GM19455 (cell line): ENCODE data around the gene MFAP5.
A peak's percentile ranks its signal among the peaks of the same experiment; 100 is the strongest.
"Not testable (repeated sequence)": the region's sequence is repeated elsewhere in the genome, so short reads cannot be mapped to it uniquely, and the experiment has no call there.

ENCODE experiments used
- ATAC-seq: cut with Tn5 transposase; IDR thresholded peaks from one replicate; pipeline ENCODE4 v1.9.1; 2021; ENCODE audit not compliant: unreplicated experiment

The MFAP5 gene

GRCh38 chr12:8630131-8630530, 32.5 kb downstream of the MFAP5 start:
- ATAC-seq = no peak

- peak; percentile 89 for ATAC-seq
These were observed 33.1 kb downstream of the MFAP5 start for GRCh38 chr12:8629486-8630033.

GRCh38 chr12:8628731-8629130, 33.9 kb downstream of the MFAP5 start:
- no peak for ATAC-seq

- not testable (repeated sequence) for ATAC-seq
These were observed 37.9 kb downstream of the MFAP5 start for GRCh38 chr12:8624750-8625149.

GRCh38 chr12:8622646-8623045, 40.0 kb downstream of the MFAP5 start:
- ATAC-seq = no peak

- no peak for ATAC-seq
These were observed 47.4 kb downstream of the MFAP5 start for GRCh38 chr12:8615206-8615605.

- not testable (repeated sequence) for ATAC-seq
These were observed 48.7 kb downstream of the MFAP5 start for GRCh38 chr12:8613881-8614280.

- no peak for ATAC-seq
These were observed 50.0 kb downstream of the MFAP5 start, which contains the start of gene AICDA for GRCh38 chr12:8612629-8613028. AICDA (minus strand) TSS chr12:8612859; CDS start chr12:8612767, 92 bp downstream.

- ATAC-seq = no peak
These were observed 53.5 kb downstream of the MFAP5 start for GRCh38 chr12:8609061-8609570.

GRCh38 chr12:8606890-8607289, 55.7 kb downstream of the MFAP5 start:
- no peak for ATAC-seq

- ATAC-seq = no peak
These were observed 57.6 kb downstream of the MFAP5 start for GRCh38 chr12:8605057-8605456.

- ATAC-seq = no peak
These were observed 58.8 kb downstream of the MFAP5 start for GRCh38 chr12:8603856-8604255.

- ATAC-seq = no peak
These were observed 59.3 kb downstream of the MFAP5 start for GRCh38 chr12:8603286-8603685.

GRCh38 chr12:8596561-8596960, 66.1 kb downstream of the MFAP5 start:
- no peak for ATAC-seq
